ENCODE results near the gene KIF1B.

GRCh38 chr1:10384219-10384618 lies 173.8 kb downstream of the KIF1B start:
- TF ChIP-seq EZH2 (IDR thresholded peaks at IDR 0.05; ENCODE audit: borderline replicate concordance, low read depth, low read length, severe bottlenecking) (no peak), CTCF (IDR thresholded peaks at IDR 0.05; ENCODE audit: borderline replicate concordance, extremely low read depth, low read length, poor library complexity, severe bottlenecking) (no peak)
